ENCODE results near the gene CACNA1C. TPM values are rescaled to one million over a fixed set of nuclear protein-coding genes. Genes with fewer than 3 reads are reported as not detected.

Gene CACNA1C
- total and polyA plus RNA-seq, 2 donors (not counting 1 experiment from before 2014, with no cell fraction given) = 0.01 to 0.02 TPM

- ATAC-seq (ENCODE audit: low read depth) (no peak), DNase-seq (no peak)
- Histone ChIP-seq H3K79me2 (ENCODE audit: control insufficient read depth, insufficient read depth, low read length) (no peaks in the 10 kb centered on the region), H3K9ac (ENCODE audit: low read length) (no peak overlapping the region), H3K27ac (ENCODE audit: low read length in 2 of 2) (no peak overlapping the region), H4K20me1 (ENCODE audit: control insufficient read depth, insufficient read depth, low read length, poor library complexity, severe bottlenecking) (no peaks in the 10 kb centered on the region), H3K36me3 (replicated peaks in 1 of 2; ENCODE audit: control extremely low read depth in 1 of 2, control insufficient read depth in 1 of 2, extremely low read depth in 1 of 2, insufficient read depth in 2 of 2, low read length in 1 of 2) (no peaks in the 10 kb centered on the region), H3K4me1 (ENCODE audit: control insufficient read depth in 2 of 2, insufficient read depth in 2 of 2, low read length in 2 of 2) (no peaks in the 10 kb centered on the region), H3K27me3 (replicated peaks in 1 of 4; ENCODE audit: control extremely low read depth in 1 of 4, control insufficient read depth in 3 of 4, insufficient read depth in 4 of 4, low read length in 3 of 4) (peaks cover 0 to 4% (median 0%) of the 10 kb centered on the region in 4 experiments), H3K9me3 (ENCODE audit: control extremely low read depth in 1 of 3, control insufficient read depth in 2 of 3, insufficient read depth in 1 of 3, low read length in 2 of 3) (no peaks in the 10 kb centered on the region), H2AFZ (ENCODE audit: insufficient read depth, low read depth, low read length, poor library complexity, severe bottlenecking) (no peak overlapping the region), H3K4me3 (ENCODE audit: control extremely low read depth in 1 of 5, extremely low read depth in 1 of 5, insufficient read depth in 1 of 5, low read depth in 2 of 5, low read length in 4 of 5) (no peak overlapping the region), H3K4me2 (replicated peaks; ENCODE audit: low read depth, low read length, poor library complexity, severe bottlenecking) (no peak overlapping the region)
- ChIA-PET CTCF (no interaction called here), POLR2A (no interaction called here)
- Mint-ChIP-seq H3K4me1 (no peaks in the 10 kb centered on the region), H3K4me3 (no peak overlapping the region), H3K27me3 (peaks cover 7% of the 10 kb centered on the region), H3K27ac (no peak overlapping the region), H3K9me3 (ENCODE audit: insufficient read depth) (no peaks in the 10 kb centered on the region)
- no CpG with 5 or more reads among the region's 1 CpG for WGBS (ENCODE audit: insufficient coverage)
- TF ChIP-seq EZH2 (IDR thresholded peaks at IDR 0.05; ENCODE audit: borderline replicate concordance, insufficient read depth, low read depth, low read length, poor library complexity, severe bottlenecking) (no peak), CTCF (IDR thresholded peaks at IDR 0.05) (no peak)
- intact Hi-C loops (cut with micrococcal nuclease) = no loop called here
Observed at GRCh38 chr12:2332236-2332635, 279.4 kb downstream of the CACNA1C start.

GRCh38 chr12:2332947-2333346 is 280.2 kb downstream of the CACNA1C start:
- ATAC-seq (ENCODE audit: low read depth) (no peak), DNase-seq (no peak)
- no peaks in the 10 kb centered on the region for H3K4me1 Mint-ChIP-seq
- H3K27ac ChIP-seq (ENCODE audit: low read length in 2 of 2) = no peak overlapping the region
- no peaks in the 10 kb centered on the region for H3K79me2 ChIP-seq (ENCODE audit: control insufficient read depth, insufficient read depth, low read length)
- peaks cover 9% of the 10 kb centered on the region for H3K27me3 Mint-ChIP-seq
- no peak overlapping the region for H3K9ac ChIP-seq (ENCODE audit: low read length)
- TF ChIP-seq EZH2 (IDR thresholded peaks at IDR 0.05; ENCODE audit: borderline replicate concordance, insufficient read depth, low read depth, low read length, poor library complexity, severe bottlenecking) (no peak), CTCF (IDR thresholded peaks at IDR 0.05) (no peak)
- WGBS (ENCODE audit: insufficient coverage) = 81% methylated on average over 4 of the region's 7 CpGs
- H3K27ac Mint-ChIP-seq = no peak overlapping the region
- no peak overlapping the region for H3K4me3 ChIP-seq (ENCODE audit: control extremely low read depth in 1 of 5, extremely low read depth in 1 of 5, insufficient read depth in 1 of 5, low read depth in 2 of 5, low read length in 4 of 5)
- no peaks in the 10 kb centered on the region for H3K9me3 ChIP-seq (ENCODE audit: control extremely low read depth in 1 of 3, control insufficient read depth in 2 of 3, insufficient read depth in 1 of 3, low read length in 2 of 3)
- no peaks in the 10 kb centered on the region for H4K20me1 ChIP-seq (ENCODE audit: control insufficient read depth, insufficient read depth, low read length, poor library complexity, severe bottlenecking)
- no peak overlapping the region for H2AFZ ChIP-seq (ENCODE audit: insufficient read depth, low read depth, low read length, poor library complexity, severe bottlenecking)
- H3K4me2 ChIP-seq (replicated peaks; ENCODE audit: low read depth, low read length, poor library complexity, severe bottlenecking) = no peak overlapping the region
- POLR2A ChIA-PET = no interaction called here
- H3K27me3 ChIP-seq (replicated peaks in 1 of 4; ENCODE audit: control extremely low read depth in 1 of 4, control insufficient read depth in 3 of 4, insufficient read depth in 4 of 4, low read length in 3 of 4) = peaks cover 0 to 4% (median under 1%) of the 10 kb centered on the region in 4 experiments
- no peak overlapping the region for H3K4me3 Mint-ChIP-seq
- no peaks in the 10 kb centered on the region for H3K9me3 Mint-ChIP-seq (ENCODE audit: insufficient read depth)
- intact Hi-C loops (cut with micrococcal nuclease) = no loop called here
- no peaks in the 10 kb centered on the region for H3K36me3 ChIP-seq (replicated peaks in 1 of 2; ENCODE audit: control extremely low read depth in 1 of 2, control insufficient read depth in 1 of 2, extremely low read depth in 1 of 2, insufficient read depth in 2 of 2, low read length in 1 of 2)
- CTCF ChIA-PET = no interaction called here
- H3K4me1 ChIP-seq (ENCODE audit: control insufficient read depth in 2 of 2, insufficient read depth in 2 of 2, low read length in 2 of 2) = no peaks in the 10 kb centered on the region

Measured in B cell (primary cell).